Heart left ventricle (tissue), 13 donors: ENCODE measurements around the gene ORC6.

Experiments used
- CTCF ChIP-seq, 12 donors: fragments of 200-600 bp; sonication (generic) in 4 of 12; IDR thresholded peaks; one replicate each; pipeline versions ENCODE4 v1.5.0 to v1.8.0; 2018 to 2022; ENCODE audit warnings: antibody characterized with exemption in 12 of 12, mild to moderate bottlenecking in 5 of 12
- POLR2A ChIP-seq, 2 donors: fragments of 450-650 bp; IDR thresholded peaks; one replicate each; pipeline ENCODE4 v1.6.1; 2017; ENCODE audit warnings: antibody characterized with exemption in 2 of 2, mild to moderate bottlenecking in 2 of 2, moderate library complexity in 2 of 2
- donor health status: ischemic (EF 13 %, LVEDD 7.1; RV severe dilation, severe dysfunction).
- donor health status: DM: no; HTN: yes; CAD: no.
- donor health status: DM: no; HTN: no; CAD: no.
- donor health status: ischemic (EF 25% LVEDD 6.9; RV normal size, moderate dysfunction).
- donor health status: ischemic (EF 25% LVEDD 5.7; RV mildly dilated, moderate dysfunction).
- donor health status: ischemic (EF 35%, LVEDD 5.7; RV mildly dilated, moderate dysfunction).
- donor health status: nonischemic (EF 11% LVEDD 7.7; RV severe dilation, severe dysfunction).
- donor health status: DM: yes; HTN: yes; CAD: no.
- donor health status: PGD.
- donor health status: ischemic (EF 29% LVEDD 5.4; RV normal size, mild dysfunction).
- donor health status: nonischemic (EF 23%, LVEDD 6.1; RV moderate dilation, normal function).

GRCh38 chr16:46709469-46710005 is 20.1 kb downstream of the ORC6 start:
- no peak for TF ChIP-seq CTCF (IDR thresholded peaks at IDR 0.05)
- no peak for TF ChIP-seq POLR2A (IDR thresholded peaks at IDR 0.05)
